ENCODE measurements around the gene CELF5. TPM values are rescaled to one million over a fixed set of nuclear protein-coding genes. Genes with fewer than 3 reads are reported as not detected.

CELF5 gene
- total and polyA plus RNA-seq, 2 experiments from 2014 or later, result 5.6 to 10.6 TPM

GRCh38 chr19:3229888-3230496 is 5.5 kb downstream of the CELF5 start (continued):
- TF ChIP-seq EZH2 (IDR thresholded peaks at IDR 0.05; ENCODE audit: low read depth, unreplicated experiment) (no peak), ZNF114 (CRISPR knock-in tag; IDR thresholded peaks at IDR 0.05) (no peak), ETS1 (IDR thresholded peaks at IDR 0.05) (no peak)

- Mint-ChIP-seq H3K36me3 (ENCODE audit: low read depth) (peaks cover 4% of the 10 kb centered on the region; the same call in 1 of the 3 replicates), H3K9me3 (peaks cover 3% of the 10 kb centered on the region; the same call in 1 of the 3 replicates), H3K4me1 (peaks cover 26% of the 10 kb centered on the region), H3K27ac (no peak overlapping the region), H3K27me3 (ENCODE audit: insufficient read depth, low read depth, poor library complexity) (peaks cover 20% of the 10 kb centered on the region), H3K4me3 (no peak overlapping the region)
- H3K4me3 ChIP-seq, result no peak overlapping the region
- no peak overlapping the region for H3K27ac ChIP-seq (ENCODE audit: low read depth)
- no peak overlapping the region for H2AFZ ChIP-seq
- H3K27me3 ChIP-seq (ENCODE audit: insufficient read depth), result no peaks in the 10 kb centered on the region
- H3K4me1 ChIP-seq (ENCODE audit: insufficient read depth), result peaks cover 11% of the 10 kb centered on the region
- H3K9me2 ChIP-seq (ENCODE audit: insufficient read depth), result 0 out of 2 replicates have a peak, but pooled peaks cover 5% of the 10 kb centered on the region
- H3F3A ChIP-seq (replicated peaks; ENCODE audit: low read depth), result 0 out of 2 replicates have a peak, but pooled peaks cover 2% of the 10 kb centered on the region
- ATAC-seq (no peak), DNase-seq (ENCODE audit: low spot score) (no peak)
- H3K79me2 ChIP-seq (replicated peaks; ENCODE audit: insufficient read depth), result no peaks in the 10 kb centered on the region
- no peak overlapping the region for H3K4me2 ChIP-seq
- no peaks in the 10 kb centered on the region for H3K36me3 ChIP-seq (ENCODE audit: insufficient read depth)
- H4K20me1 ChIP-seq (replicated peaks; ENCODE audit: insufficient read depth), result peaks cover 3% of the 10 kb centered on the region; the same call in 1 of the 2 replicates
- TF ChIP-seq ZNF114 (CRISPR knock-in tag; IDR thresholded peaks at IDR 0.05), result no peak
- TF ChIP-seq JUNB (IDR thresholded peaks at IDR 0.05; ENCODE audit: unreplicated experiment), result no peak
- no peak for TF ChIP-seq REST (IDR thresholded peaks at IDR 0.05; ENCODE audit: unreplicated experiment)
- TF ChIP-seq EZH2 (IDR thresholded peaks at IDR 0.05; ENCODE audit: low read depth, unreplicated experiment), result no peak
- TF ChIP-seq CTCF (conservative IDR thresholded peaks at IDR 0.05; ENCODE audit: low read depth in 2 of 2), result no peak
- no peak for TF ChIP-seq ZNF331 (CRISPR knock-in tag; IDR thresholded peaks at IDR 0.05; ENCODE audit: low read depth)
- TF ChIP-seq EZH2phosphoT487 (IDR thresholded peaks at IDR 0.05; ENCODE audit: unreplicated experiment), result no peak
- no peak for TF ChIP-seq ZNF462 (CRISPR knock-in tag; IDR thresholded peaks at IDR 0.05)
- TF ChIP-seq STAT1 (IDR thresholded peaks at IDR 0.05; ENCODE audit: unreplicated experiment), result no peak
- TF ChIP-seq NANOG (IDR thresholded peaks at IDR 0.05; ENCODE audit: borderline replicate concordance), result no peak
- TF ChIP-seq POLR2AphosphoS5 (IDR thresholded peaks at IDR 0.05; ENCODE audit: low read depth), result no peak
Observed at GRCh38 chr19:3231288-3231687, 6.8 kb downstream of the CELF5 start.

Data from GM23338 (cell line).